GM18870 (cell line): ENCODE data around the gene C16orf95.
"Not testable (repeated sequence)": the region's sequence is repeated elsewhere in the genome, so short reads cannot be mapped to it uniquely, and the experiment has no call there.

ENCODE experiments used
- ATAC-seq: cut with Tn5 transposase; IDR thresholded peaks from one replicate; pipeline ENCODE4 v1.9.1; 2021; ENCODE audit warnings: moderate library complexity; ENCODE audit not compliant: unreplicated experiment

C16orf95 gene

DNA sequence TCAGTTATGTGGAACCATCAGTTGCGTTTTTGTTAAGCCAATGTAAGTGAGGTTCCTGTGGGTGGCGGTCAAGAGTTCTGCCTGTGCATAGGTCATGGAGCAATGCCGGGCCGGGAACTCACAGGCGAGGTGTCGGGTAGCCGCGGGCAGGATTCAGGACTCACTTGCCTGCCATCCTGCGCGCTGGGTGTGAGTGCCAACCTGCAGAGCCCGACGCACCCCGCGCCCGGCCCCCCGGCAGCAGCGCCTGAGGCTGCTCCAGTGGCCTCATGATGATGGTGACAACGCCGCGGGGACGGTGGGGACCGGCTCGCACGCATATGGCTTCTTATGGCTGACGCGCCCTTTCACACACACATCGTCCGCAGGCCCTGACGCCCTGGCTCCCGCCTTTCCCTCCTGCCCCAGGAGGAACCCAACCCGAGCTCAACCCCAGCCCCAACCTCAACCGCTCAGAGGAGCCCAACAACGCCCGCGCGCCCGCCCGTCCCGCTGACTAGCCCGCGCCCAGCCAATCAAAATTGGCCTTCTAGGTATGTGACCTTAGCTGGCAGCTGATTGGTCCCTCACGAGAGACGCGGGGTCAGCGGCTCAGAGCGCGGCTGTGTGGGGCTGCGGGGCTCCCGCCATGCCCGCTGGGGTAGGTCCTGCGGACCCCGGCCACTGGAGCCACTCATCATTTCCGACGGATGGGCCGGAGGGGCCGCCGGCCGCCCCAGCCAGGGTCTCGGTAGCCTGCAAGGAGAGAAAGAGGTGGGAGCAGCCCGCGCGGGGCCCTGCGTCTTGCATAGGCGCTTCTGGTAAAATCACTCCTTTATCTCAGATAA, at the start of gene C16orf95:
C16orf95 (minus strand) TSS at position 470 of the 827 bp plus-strand sequence; CDS start at position 320, 150 bp downstream.
- ATAC-seq: peak; percentile 80

DNA sequence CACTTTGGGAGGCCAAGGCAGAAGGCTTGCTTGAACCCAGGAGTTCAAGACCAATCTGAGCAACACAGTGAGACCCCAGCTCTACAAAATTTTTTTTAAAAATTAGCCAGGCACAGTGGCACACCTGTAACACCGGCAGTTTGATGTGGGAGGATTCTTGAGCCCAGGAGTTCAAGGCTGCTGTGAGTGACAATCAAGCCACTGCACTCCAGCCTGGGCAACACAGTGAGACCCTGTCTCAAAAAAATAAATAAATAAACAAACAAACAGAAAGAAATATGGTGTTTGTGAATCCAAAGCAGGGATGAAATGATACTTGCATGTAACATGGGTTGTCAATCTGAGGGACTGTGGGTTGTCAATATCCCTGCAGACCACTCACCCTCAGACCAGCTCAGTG, 49.7 kb upstream of the C16orf95 start:
- ATAC-seq: no peak

DNA sequence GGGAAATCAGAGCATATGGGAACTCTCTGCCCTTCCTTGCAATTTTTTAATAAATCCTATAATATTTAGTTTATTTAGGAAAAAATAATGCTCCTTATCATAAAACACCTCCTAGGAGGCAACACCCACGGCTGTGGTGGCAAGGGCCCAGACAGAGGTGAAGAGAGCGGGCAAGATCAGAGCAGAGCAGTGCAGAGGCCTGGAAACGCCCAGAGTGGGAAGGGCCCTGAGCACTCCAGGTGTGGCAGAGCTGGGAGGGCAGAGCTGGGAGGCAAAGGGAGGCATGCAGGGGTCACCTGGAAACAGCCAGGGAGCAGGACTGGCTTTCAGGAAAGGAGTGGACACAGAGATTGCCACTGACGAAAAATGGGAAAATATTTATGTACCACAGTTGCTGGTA, 49.1 kb upstream of the C16orf95 start:
- no peak for ATAC-seq

GRCh38 chr16:87365021-87365713, 48.0 kb upstream of the C16orf95 start:
- ATAC-seq: no peak

DNA sequence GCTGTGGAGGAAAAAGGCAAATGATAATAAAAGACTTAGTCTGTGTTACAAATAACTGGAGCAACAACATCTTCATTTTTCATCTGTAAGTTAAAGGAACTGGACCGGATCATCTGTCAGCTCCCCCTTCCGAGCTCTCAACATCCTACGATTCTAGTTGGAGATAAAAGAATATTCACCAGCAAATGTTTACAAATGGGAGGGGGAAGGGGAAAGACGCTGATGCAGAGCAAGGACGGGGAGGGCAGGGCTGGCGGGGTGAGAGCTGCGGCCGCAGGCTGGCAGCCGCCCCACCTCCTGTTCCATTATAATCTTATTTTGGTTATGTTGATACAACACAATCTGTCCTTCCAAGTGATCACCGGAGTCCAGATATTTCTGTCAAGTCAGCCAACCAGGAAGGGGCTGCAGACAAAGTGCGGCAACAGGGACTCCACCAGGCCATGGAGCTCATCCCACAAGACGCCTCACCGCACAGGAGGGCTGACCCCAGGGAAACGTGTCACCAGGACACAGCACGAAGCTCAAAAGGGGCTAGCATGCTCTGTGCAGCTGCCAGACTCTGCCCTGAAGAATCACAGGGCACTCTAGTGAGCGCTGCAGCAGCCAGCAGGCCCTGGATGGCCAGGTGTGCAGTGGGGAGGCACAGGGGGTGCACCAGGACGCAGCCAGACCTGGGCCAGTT, 46.7 kb upstream of the C16orf95 start:
- ATAC-seq: no peak

DNA sequence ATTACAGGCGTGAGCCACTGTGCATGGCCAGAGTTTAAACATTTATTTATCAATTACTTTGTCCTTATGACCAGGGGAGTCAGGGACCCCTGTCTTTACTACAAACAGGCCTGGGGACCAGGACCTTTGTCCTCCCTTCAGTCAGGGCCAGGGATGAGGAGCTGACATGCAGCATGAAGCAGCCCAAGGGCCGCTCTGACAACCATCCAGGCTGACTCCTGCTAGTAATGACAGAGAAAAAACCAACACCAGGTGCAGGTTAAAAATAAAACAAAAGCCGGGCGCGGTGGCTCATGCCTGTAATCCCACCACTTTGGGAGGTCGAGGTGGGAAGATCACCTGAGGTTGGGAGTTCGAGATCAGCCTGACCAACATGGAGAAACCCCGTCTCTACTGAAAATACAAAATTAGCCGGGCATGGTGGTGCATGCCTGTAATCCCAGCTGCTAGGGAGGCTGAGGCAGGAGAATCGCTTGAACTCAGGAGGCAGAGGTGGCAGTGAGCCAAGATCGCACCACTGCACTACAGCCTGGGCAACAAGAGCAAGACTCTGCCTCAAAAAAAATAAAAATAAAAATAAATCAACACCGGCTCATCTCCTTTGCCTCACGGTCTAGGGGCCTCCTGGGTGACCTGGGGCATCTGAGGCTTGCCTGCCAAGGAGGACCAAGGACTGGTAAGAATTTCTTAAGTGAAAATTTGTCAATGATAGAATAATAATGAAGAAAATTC, 45.8 kb upstream of the C16orf95 start:
- not testable (repeated sequence) for ATAC-seq

DNA sequence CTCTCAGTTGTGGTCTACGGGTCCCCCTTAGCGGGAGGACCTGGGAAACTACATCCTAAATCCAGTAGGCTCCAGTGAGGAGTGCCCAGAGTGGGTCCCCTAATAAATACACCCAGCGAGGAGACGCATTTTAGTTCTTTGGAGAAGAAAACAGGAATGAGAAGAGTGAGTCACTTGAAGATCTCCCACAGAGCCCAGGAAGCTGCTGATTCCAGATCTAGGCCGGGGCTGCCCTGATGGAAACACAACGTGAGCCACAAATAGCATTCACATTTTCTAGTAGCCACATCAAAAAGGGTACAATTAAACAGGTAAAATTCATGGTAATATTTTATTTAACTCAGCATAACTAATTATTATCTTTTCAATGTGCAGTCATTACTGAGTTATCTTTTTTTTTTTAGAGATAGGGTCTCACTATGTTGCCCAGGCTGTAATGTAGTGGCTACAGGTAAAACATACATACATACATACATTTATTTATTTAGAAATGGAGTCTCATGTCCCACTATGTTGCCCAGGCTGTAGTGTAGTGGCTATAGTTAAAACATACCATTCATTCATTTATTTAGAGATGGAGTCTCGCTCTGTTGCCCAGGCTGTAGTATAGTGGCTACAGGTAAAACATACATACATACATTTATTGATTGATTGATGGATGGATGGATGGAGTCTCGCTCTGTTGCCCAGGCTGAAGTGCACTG, 44.9 kb upstream of the C16orf95 start:
- no peak for ATAC-seq

DNA sequence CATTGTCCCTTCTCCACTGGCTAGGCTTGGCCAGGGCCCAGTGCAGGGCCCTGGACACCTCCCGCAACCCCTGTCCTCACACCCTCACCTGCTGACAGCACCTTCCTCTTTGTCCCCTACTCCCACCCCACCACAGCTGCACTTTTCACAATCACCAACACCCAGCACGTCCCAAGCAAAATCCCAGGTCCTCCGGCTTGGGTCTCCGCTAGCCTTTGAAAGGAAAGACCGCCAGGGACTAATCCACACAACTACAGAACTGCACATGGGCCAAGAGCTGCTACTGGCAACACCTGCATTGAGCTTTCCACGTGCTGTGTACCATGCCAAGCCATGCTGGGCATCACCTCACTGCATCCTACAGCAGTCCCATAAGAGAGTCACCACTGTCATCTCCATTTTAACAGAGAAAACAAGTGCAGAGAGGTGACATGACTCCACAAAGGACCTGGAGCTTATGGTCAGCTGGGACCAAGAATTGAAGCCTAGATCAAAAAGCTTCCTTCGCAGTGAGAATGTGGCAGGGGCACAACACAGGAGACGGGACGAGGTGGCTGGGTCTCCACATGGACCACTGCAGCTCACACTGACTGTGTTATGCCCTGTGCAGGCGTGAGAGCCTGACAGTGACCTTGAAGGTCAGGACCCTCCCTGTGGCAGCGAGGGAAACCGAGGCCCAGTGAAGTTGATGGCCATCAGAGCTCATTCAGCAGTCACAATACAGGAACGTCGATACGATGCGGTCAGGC, 43.8 kb upstream of the C16orf95 start:
- no peak for ATAC-seq

DNA sequence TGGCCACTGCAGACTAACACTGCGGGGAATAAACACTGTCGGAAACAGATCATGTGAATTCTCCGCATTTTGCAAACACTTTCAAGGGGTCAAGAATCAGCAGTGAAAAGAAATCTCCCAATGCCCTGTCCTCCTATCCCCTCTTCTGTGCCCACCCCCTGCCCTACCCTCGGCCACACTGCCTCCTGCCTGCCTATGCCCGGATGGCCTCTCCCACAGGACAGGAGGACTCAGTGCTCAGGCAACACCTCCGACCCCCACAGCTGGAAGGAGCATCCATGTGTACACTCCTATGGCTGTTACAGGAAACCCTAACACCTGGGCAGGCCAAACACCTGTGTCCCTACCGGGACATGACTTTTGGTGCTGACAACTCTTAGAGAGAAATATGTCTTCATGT, 41.9 kb upstream of the C16orf95 start:
- ATAC-seq: no peak

- no peak for ATAC-seq
These were observed 41.5 kb upstream of the C16orf95 start for GRCh38 chr16:87358696-87359095.

DNA sequence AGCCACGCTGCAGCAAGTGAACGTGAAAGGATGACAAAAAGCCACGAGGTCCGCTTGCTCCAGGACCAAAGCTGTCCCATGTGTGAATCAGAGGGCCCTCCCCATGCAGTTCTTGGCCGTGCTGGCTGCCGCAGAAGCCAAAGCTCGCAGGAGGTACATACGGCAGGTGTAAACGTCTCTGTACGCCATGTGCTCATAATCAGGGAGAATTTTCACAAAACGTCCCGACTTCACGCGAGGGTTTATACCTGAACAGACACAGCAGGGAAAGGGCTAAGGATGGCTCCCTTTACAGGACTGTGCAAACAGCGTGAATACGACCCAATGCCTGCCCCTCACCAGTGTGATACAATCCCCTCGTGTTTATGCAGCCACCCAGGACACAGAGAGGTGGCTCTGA, 41.1 kb upstream of the C16orf95 start:
- no peak for ATAC-seq

DNA sequence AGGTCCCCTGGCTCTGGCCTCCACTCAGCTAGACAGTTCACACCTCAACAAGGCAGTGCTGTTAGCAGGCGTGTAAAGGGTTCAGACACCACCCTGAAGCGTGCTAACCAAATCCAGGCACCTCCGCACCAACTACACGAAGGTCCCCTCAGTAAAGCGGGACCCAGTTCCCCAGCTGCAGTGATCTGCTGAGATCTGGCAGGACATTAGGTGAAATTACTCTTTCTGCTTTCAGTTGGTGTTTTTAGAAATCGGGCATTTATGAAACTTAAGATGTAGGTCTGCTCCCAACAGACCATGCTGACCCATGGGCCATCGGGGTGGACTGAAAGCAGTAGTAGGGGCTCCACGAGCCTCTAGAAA, 39.3 kb upstream of the C16orf95 start:
- no peak for ATAC-seq

- ATAC-seq: no peak
These were observed 36.4 kb upstream of the C16orf95 start for GRCh38 chr16:87353613-87354012.

GRCh38 chr16:87352818-87353217, 35.6 kb upstream of the C16orf95 start:
- no peak for ATAC-seq

DNA sequence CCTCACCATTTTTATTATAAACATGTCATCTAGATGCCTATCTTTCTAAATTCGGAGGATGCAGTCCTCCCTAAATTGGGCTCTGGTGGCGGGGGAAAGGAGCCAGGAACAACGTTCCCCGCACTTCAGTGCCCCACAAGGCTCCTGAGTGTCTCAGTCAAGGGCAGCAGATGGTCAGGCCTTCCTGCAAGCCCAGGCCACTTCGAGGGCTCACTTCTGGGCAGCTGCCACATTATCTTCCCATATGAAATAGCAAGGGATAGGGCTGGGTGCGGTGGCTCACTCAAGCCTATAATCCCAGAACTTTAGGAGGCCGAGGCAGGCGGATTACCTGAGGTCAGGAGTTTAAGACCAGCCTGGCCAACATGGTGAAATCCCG, 34.1 kb upstream of the C16orf95 start:
- no peak for ATAC-seq

DNA sequence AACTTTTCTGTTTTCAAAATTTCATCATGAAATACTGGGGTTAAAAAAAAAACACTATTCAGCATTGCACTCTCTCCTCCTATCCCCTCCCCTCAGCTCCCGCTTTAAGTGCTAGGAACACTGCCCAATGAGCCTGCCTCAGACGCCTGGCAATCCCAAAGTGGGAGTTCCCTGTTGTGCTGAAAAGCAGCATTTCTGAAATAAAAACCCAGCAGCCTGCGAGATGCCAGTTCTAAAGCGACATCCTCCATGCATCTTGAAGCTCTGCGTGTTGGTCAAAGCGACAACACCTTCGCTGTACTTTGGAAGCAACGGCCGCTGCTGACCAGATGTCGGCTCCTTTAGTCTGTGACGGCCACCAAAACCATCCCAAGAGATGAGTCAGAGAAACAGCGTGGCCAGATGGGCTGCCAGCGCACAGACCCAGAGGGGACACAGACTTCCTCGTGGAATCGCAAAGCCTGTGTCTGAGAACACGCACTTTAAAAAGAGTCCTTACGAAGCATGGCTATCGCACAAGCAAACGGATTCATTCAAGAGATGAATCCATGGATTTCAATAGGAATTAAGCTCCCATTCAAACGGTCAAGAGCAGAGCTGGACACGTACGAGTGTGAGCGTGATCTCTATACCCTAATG, 33.6 kb upstream of the C16orf95 start:
- no peak for ATAC-seq

- no peak for ATAC-seq
These were observed 32.8 kb upstream of the C16orf95 start for GRCh38 chr16:87350031-87350430.

GRCh38 chr16:87348616-87349157, 31.5 kb upstream of the C16orf95 start:
- no peak for ATAC-seq

GRCh38 chr16:87347932-87348615, 30.9 kb upstream of the C16orf95 start:
- ATAC-seq: no peak
